Eye (tissue), 1 donor: ENCODE data around the gene SRPX.

ENCODE experiments used
- DNase-seq: peaks from one replicate; pipeline ENCODE4 v3.0.0-alpha.2; 2015

SRPX gene

DNA sequence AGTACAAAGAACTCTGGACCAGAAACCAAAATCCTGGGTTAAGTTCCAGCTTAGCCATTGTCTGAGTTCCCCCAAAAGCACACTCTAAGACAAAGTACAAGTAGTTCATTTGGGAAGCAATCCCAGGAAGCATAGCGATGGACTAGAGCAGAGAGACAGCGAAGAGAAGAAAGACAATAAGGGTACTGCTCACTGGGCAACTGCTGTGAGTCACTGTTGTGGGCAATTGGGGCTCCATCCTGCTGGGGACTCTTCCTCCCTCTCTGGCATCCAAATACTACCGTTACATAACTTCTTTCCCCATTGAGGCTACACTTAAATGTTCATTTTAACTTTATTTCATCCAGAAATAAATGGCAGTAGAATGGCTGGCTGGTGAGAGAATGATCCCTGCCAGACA lies 14.1 kb downstream of the SRPX start:
- DNase-seq, result no peak

GRCh38 chrX:38206036-38206435 lies 14.6 kb downstream of the SRPX start:
- DNase-seq, result no peak

DNA sequence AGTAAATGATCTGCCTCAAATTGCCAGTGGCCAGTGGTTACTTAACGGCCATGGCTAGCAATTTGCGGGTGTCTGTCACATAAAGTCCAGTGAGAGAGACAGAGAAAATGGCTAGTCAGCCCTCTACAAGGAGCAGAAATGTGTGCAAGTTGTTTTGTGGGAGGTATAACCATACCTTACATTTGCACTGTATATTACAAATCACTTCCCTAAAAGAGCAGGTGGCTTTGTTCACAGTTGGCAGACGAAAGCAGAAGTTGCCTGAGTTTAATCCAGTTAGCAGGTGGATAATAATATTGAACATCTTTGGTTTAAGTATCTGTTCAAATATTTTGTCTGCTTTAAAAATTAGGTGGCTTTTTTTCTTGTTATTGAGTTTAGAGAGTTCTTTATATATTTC lies 15.6 kb downstream of the SRPX start:
- no peak for DNase-seq

DNA sequence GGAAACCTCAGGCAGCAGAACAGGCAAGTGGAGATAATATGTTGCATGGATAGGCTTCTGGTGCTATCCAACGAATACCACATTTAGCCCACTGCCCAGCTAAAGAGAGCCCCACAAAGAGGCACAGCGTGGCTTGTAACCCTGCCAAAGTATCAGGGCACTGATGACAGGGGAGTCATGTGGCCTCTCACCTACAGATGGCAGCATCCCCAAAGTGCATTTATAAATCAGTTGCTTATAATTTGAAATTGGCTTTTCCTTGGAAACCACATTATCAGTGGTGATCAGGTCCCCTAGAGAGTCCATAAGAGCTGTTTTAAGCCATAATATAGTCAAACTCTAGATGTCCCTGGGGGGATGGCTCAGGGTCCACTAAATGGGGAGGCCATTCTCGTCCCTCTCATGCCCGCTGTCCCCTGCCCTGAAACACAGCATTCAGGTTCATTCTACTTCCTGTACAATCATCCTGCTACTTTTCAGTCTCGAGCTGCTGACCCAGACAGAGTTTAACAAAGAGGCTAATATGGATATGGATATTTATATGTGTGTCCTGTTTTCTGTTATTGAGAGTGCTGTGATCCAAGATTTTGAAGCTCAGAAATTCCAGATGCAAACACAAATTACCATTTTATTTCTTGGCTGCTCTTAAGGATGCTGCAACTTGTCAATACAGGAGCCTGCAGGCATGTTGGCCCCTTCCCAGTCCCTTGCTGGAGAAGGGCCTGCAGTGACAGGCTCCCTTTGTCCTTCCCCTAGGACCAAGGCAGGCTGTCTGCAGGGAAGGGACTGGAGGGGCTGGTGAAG lies 28.5 kb downstream of the SRPX start:
- DNase-seq, result peak; percentile 32

DNA sequence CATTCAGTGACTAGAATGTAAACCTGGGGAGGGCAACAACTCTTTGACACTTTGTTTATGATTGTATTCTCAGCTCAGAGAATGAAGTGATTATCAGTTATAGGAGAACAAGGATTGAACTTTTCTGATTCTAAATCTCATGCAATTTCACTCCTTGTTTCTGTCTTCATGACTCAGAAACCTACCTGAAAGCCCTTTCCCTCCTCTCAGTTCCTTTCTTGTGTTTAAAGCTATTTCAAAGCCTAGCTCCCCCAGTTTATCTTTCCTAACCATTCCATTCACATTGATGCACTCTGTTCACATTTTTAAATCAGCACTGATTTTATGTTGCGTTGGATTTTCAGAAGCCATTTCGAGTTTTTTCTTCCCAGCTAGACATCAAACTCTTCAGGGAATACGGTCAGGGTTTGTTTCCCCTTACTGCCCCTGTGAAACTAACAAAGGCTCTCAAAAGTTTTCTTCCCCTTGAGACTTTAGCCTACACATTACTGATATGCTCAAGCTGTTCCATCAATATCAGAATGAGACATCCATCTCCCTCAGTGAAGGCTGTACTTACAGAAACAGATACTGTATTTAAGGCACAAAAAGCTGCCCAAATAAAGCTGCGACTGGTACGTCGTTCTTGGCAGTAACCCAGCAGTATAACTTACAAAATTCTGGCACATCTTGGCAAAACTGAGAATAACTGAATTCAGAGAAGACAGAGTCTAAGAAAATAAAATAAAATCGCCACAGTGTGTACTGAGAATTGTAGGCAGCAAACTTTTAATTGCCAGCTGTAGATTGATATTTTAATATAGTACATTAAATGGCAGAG lies 31.0 kb downstream of the SRPX start:
- no peak for DNase-seq

DNA sequence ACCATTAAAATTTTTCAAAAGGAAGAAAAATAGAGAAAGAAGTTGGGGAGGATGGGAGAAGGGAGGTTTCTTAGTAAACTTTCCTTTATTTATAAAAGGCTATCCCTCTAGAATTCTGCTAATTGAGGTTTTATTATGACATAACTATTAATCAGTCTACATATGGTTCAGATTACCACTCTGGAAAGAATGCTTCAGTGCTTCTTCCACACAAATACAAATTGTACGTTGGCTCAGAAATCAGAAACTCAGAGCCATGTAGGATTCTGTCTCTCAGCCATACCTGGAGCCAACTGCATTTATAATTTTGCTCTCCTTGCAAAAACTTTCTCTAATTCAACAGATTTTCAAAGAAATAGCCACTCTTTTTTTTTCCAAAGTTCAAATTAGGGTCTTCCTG lies 37.1 kb downstream of the SRPX start:
- DNase-seq, result no peak

GRCh38 chrX:38181357-38181756 lies 39.3 kb downstream of the SRPX start:
- no peak for DNase-seq

- DNase-seq, result no peak
These were observed 42.3 kb downstream of the SRPX start for GRCh38 chrX:38178396-38178795.

- peak; percentile 63 for DNase-seq
These were observed 45.5 kb downstream of the SRPX start for GRCh38 chrX:38175139-38175538.

DNA sequence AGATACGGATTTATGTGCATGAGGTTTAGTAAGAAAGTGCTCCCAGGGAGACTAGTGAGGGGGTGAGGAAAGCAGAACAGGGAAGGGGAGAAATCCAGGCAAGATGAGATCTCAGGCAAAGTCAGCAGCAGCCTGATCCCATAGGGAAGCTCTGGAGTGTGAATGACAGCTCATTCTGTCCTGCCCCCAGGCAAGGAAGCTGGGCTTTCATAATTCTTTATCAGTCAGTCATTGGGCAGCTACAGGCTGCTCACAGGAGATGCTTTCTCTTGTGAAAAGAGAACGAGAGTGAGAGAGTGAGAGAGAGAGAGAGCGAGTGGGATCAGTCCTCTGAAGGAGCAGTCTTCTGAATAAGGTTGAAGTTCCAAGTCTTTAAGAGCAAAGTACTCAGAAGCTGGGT lies 48.1 kb downstream of the SRPX start:
- DNase-seq, result peak; percentile 13

DNA sequence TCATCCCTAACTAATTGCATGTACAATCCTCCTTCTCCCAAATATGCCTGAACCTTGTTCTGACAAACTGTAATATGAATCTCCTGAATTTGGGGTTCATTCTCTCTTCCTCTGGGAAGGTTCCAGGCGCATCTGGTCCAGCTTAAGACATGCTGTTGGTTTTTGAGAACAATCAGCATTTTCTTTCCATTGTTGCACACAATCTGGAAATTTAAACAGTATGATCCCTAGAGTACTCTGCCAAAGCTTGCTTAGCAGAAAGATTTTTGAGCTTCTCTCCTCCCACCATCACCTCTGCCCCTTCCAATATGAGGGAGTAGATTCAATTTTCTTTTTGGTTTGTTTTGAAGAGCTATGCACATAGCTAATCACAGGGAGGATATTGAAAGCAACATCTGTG lies 50.1 kb downstream of the SRPX start:
- DNase-seq, result peak; percentile 45

- peak; percentile 50 for DNase-seq
These were observed 54.1 kb downstream of the SRPX start for GRCh38 chrX:38166478-38167083.

DNA sequence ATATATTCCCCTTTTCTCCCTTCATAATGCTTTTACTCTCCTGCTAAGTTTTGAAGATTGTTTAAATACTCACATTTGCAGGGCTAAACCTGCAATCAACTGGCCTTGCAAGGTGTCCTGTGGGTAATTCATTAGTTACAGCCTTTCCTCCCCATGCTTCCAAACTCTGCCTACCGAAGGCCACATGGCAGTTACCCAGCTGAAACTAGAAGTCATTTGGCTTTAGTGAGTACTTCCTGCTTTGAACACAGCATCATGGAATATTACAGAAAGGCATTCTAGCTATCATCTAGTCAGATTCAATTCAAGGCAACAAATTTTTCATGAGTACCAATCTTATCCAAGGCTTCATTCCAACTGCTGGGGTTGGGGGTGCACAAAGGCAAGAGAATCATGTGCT lies 55.6 kb downstream of the SRPX start:
- no peak for DNase-seq

GRCh38 chrX:38163193-38163592 lies 57.5 kb downstream of the SRPX start:
- no peak for DNase-seq

GRCh38 chrX:38156838-38157237 lies 63.8 kb downstream of the SRPX start:
- DNase-seq, result no peak

- no peak for DNase-seq
These were observed 65.9 kb downstream of the SRPX start for GRCh38 chrX:38154818-38155217.

- DNase-seq, result no peak
These were observed 66.3 kb downstream of the SRPX start for GRCh38 chrX:38154340-38154739.

DNA sequence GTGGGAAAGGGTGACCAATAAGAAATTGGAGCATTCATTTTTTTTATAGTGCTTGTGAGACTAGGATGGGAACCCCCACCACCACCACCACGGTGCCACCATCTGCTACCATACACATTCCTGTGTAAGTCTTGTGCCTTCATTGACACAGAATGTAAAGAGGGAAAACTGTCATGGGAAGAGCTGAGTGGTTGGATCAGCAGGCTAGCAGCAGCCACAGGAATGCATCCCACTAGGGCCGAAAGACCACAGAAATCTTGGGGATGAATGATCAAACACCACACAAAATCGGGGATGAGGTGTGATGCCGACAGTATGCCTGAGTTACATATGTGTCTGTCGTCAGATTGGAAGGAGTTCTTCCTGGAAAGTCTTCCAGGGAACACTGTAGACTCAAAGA lies 69.2 kb downstream of the SRPX start:
- no peak for DNase-seq

GRCh38 chrX:38150993-38151392 lies 69.7 kb downstream of the SRPX start:
- DNase-seq, result no peak

DNA sequence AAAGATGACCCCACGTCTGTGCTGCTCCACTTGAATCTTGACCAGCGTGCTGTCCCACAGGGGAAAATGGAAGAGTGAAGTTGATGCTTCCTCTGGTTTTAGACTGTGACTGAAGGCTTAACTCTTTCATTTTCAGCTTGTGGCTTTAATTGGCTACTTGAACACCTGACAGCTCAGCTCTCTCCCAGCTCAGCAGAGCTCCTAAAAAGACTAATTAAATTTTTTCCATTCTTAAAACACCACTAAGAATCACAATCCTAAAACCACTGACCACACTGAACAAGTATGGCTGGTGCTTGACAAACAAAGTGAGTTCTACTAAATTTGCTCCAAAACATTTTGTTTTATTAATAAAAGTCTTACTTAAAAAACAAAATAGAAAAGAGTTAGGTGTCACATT lies 71.7 kb downstream of the SRPX start:
- no peak for DNase-seq

- no peak for DNase-seq
These were observed 78.1 kb downstream of the SRPX start for GRCh38 chrX:38142610-38143009.

DNA sequence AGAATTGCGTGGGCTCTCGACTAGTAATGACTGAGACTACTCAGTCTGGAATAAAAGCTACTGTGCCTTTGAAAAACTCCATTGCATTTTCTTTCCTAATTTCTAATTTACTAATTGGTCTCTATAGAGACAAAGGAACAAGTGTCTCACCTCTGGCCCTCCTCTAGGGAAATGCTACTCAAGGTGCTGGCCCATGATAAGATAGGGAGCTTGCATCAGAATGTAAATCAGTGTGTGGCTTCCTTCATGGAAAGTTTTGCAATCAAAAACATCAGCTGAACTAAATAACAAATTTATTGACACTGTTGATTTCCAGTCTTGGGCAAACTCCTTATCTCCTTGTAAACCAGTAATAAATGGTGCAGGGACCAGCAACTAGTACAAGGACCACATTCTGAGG lies 81.8 kb downstream of the SRPX start:
- no peak for DNase-seq

- DNase-seq, result no peak
These were observed 82.3 kb downstream of the SRPX start for GRCh38 chrX:38138157-38138891.
